ENCODE results near the gene MMP10.

Gene MMP10

DNA sequence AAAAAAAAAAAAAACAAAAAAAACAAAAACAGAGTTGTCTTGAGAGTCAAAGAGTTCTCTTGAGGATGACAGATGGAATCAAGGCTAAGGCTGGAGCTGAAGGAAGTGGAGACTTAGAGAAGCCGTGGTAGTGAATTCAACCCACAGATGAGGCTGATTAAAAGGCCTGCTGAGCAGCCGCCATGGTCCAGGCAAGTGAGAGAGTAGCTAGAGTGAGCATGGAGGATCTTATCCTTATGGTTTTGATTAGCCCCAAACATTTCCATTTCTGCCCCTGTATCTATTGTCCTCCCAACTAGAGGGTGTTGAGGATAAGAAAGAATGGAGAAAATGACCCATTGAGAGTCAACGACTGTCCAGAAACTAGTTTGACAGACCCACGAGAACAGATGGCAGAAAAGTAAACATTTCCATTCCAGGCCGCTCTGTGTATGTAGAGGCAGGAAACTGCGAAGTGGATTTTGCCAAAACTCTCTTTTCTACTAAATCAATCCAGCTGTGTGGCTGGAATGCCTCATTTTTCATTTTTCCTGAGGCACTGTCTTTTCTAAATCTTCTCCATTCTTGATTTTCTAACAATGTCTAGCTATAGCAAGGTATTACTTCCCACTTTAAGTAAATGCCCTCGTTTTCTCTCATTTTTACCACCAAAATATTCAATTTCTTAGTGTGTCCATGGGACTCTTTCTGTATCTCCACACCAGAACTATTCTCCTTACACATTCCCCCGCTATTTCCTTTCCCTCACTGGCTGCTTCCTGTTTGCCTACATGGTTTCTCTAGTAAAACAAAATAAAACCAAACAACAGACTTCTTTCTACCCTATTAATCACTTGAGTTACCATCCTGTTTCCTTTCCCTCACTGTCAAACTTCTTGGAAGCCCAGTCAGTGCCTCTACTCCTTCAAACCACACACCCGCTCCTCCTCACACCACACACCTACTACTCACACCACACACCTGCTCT, 50.3 kb downstream of the MMP10 start:
- no peak for DNase-seq (ENCODE audit: low read depth in 2 of 2, low spot score in 1 of 2)

DNA sequence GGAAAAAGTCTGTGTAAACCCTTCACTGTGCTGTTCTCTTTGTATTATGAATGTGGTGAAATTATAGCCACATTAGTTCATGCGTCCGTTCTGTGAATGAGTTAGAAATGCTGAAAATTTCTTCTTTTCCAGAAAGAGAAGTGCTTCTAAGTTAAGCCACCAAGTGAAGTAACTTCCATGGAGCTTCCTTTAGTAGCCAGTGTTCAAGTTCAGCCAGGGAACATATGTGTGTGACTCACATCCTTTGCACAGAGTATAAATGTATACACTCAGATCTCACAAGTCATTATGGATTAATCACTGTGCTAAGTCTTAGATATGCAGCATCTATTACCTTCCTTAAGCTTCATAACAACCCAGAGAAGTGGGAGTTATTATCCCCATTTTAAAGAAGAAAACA, 52.5 kb downstream of the MMP10 start:
- DNase-seq (ENCODE audit: low read depth in 2 of 2, low spot score in 1 of 2): no peak

- DNase-seq (ENCODE audit: low read depth in 2 of 2, low spot score in 1 of 2): no peak
Observed at GRCh38 chr11:102724904-102725500, 55.4 kb downstream of the MMP10 start, which contains the start of gene MMP8. MMP8 (minus strand) TSS chr11:102724954; CDS start chr11:102724855, 99 bp downstream.

DNA sequence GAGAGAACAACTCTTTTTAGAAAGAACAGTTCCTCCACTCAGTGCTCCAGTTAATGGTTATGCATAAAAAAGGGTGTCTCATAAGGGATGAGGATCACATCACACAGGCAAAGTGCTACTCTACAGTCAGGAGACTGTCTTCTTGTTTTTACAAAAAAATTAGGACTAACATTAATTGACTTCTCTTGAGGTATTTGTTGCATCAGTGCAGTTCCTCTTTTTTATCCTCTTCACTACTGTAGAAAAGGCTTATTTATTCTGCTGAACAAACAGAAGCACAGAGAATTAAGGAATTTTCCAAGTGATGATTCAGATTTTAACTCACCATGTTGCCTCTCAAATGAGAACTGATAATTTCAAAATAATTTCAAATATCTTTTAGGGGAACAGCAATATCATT, 57.6 kb downstream of the MMP10 start:
- no peak for DNase-seq (ENCODE audit: low read depth in 2 of 2, low spot score in 1 of 2)

All from stimulated activated CD8-positive, alpha-beta memory T cell treated with anti-CD3 and anti-CD28 coated beads, Interleukin-4, amount 100 ng/mL, for 4 hours (primary cell).